ENCODE results near the gene RCSD1.

The RCSD1 gene

GRCh38 chr1:167679714-167680113 lies 49.7 kb downstream of the RCSD1 start:
- H3K4me2 ChIP-seq (ENCODE audit: low read length), result no peak overlapping the region
- H2AFZ ChIP-seq, result no peak overlapping the region
- no peak overlapping the region for H3K27ac ChIP-seq
- peaks cover 5% of the 10 kb centered on the region for H3K4me1 ChIP-seq
- H3K79me2 ChIP-seq, result no peaks in the 10 kb centered on the region
- no peaks in the 10 kb centered on the region for H3K36me3 ChIP-seq (ENCODE audit: control insufficient read depth, insufficient read depth, low read length)
- H3K27me3 ChIP-seq (ENCODE audit: control insufficient read depth, insufficient read depth, low read length), result no peaks in the 10 kb centered on the region
- H3K9me3 ChIP-seq (ENCODE audit: control insufficient read depth, low read length), result no peaks in the 10 kb centered on the region
- H3K9ac ChIP-seq, result no peak overlapping the region
- no peak overlapping the region for H3K4me3 ChIP-seq (ENCODE audit: low read depth, low read length)
- TF ChIP-seq, protein P1, sequence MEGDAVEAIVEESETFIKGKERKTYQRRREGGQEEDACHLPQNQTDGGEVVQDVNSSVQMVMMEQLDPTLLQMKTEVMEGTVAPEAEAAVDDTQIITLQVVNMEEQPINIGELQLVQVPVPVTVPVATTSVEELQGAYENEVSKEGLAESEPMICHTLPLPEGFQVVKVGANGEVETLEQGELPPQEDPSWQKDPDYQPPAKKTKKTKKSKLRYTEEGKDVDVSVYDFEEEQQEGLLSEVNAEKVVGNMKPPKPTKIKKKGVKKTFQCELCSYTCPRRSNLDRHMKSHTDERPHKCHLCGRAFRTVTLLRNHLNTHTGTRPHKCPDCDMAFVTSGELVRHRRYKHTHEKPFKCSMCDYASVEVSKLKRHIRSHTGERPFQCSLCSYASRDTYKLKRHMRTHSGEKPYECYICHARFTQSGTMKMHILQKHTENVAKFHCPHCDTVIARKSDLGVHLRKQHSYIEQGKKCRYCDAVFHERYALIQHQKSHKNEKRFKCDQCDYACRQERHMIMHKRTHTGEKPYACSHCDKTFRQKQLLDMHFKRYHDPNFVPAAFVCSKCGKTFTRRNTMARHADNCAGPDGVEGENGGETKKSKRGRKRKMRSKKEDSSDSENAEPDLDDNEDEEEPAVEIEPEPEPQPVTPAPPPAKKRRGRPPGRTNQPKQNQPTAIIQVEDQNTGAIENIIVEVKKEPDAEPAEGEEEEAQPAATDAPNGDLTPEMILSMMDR (IDR thresholded peaks at IDR 0.05), result no peak

- Histone ChIP-seq H3K27me3 (ENCODE audit: control insufficient read depth, insufficient read depth, low read length) (no peaks in the 10 kb centered on the region), H2AFZ (no peak overlapping the region), H3K9me3 (ENCODE audit: control insufficient read depth, low read length) (no peaks in the 10 kb centered on the region), H3K4me3 (ENCODE audit: low read depth, low read length) (no peak overlapping the region), H3K4me2 (ENCODE audit: low read length) (no peak overlapping the region), H3K79me2 (no peaks in the 10 kb centered on the region), H3K4me1 (peaks cover 7% of the 10 kb centered on the region), H3K9ac (no peak overlapping the region), H3K27ac (no peak overlapping the region), H3K36me3 (ENCODE audit: control insufficient read depth, insufficient read depth, low read length) (no peaks in the 10 kb centered on the region)
- TF ChIP-seq, protein P1 (IDR thresholded peaks at IDR 0.05), result no peak
Measured at GRCh38 chr1:167681024-167681423, 51.0 kb downstream of the RCSD1 start.

DNA sequence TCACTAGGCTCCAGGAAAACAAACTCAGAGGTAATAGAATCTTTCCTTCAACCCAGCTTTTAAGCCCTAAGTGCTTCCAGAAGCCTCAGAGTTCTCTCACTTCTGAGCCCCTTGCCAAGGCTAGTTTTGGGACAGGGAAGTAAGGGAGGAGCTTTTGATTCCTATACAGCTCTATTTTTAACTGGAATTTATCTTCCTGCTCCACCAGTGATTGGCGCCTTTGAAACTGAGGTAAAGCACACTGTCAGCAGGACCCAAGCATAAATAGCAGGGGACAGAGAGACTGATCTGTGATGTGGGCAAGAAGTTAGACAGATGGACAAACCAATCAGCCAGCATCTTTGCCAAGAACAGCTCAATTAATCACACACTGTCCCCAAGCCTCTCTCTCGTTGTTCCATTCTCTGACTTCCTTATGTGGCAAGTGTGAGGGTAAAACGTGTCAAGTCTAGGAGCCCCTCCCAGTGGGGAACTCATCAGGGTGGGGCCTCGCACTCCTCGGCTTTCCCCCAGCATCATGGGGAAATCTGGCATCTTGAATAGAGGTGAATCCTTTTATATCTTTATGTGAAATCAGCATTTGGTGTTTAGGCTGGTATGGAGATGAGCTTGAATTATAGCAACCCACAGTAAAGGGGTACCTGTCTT lies 51.5 kb downstream of the RCSD1 start:
- TF ChIP-seq, protein P1 (IDR thresholded peaks at IDR 0.05), result no peak
- Histone ChIP-seq H2AFZ (no peak overlapping the region), H3K4me3 (ENCODE audit: low read depth, low read length) (no peak overlapping the region), H3K4me2 (ENCODE audit: low read length) (no peak overlapping the region), H3K36me3 (ENCODE audit: control insufficient read depth, insufficient read depth, low read length) (no peaks in the 10 kb centered on the region), H3K79me2 (no peaks in the 10 kb centered on the region), H3K9ac (no peak overlapping the region), H3K27me3 (ENCODE audit: control insufficient read depth, insufficient read depth, low read length) (no peaks in the 10 kb centered on the region), H3K9me3 (ENCODE audit: control insufficient read depth, low read length) (no peaks in the 10 kb centered on the region), H3K27ac (no peak overlapping the region), H3K4me1 (peaks cover 7% of the 10 kb centered on the region)

DNA sequence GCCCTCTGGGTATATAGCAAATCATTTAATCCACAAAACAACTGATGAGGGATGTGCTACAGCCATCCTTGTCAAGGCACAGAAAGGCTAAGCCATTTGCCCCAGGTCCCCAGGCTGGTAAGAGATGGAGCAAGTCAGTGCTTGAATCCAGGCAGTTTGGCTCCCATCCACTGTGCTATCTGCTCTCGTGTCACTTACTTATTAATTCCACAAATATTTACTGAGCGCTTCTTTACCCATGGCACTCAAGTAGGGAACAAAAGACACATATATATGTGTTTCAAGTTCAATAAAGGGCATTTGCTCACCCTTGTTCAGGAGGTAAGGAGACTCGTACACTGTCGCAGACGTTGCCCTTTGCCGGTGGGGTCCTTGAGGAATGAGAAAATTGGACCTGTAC lies 53.2 kb downstream of the RCSD1 start:
- TF ChIP-seq, protein P1 (IDR thresholded peaks at IDR 0.05), result no peak
- Histone ChIP-seq H3K4me3 (ENCODE audit: low read depth, low read length) (no peak overlapping the region), H3K27me3 (ENCODE audit: control insufficient read depth, insufficient read depth, low read length) (no peaks in the 10 kb centered on the region), H2AFZ (no peak overlapping the region), H3K36me3 (ENCODE audit: control insufficient read depth, insufficient read depth, low read length) (no peaks in the 10 kb centered on the region), H3K27ac (no peak overlapping the region), H3K4me2 (ENCODE audit: low read length) (no peak overlapping the region), H3K9me3 (ENCODE audit: control insufficient read depth, low read length) (no peaks in the 10 kb centered on the region), H3K9ac (no peak overlapping the region), H3K79me2 (no peaks in the 10 kb centered on the region), H3K4me1 (peaks cover 2% of the 10 kb centered on the region)
